Astrocyte of the hippocampus (primary cell): ENCODE data around the gene CALN1.
"Not testable (repeated sequence)": the region's sequence is repeated elsewhere in the genome, so short reads cannot be mapped to it uniquely, and the experiment has no call there.

Experiments used
- DNase-seq: peaks from one replicate; pipeline ENCODE4 v3.0.0; 2011; ENCODE audit warnings: low read depth, low spot score

The CALN1 gene

GRCh38 chr7:72098807-72099580, 313.1 kb downstream of the CALN1 start:
- peak; percentile 8 for DNase-seq

GRCh38 chr7:72097226-72097625, 314.9 kb downstream of the CALN1 start:
- no peak for DNase-seq

- DNase-seq = no peak
Measured at GRCh38 chr7:72092769-72093168, 319.4 kb downstream of the CALN1 start.

GRCh38 chr7:72087926-72088325, 324.2 kb downstream of the CALN1 start:
- DNase-seq = no peak

GRCh38 chr7:72080865-72081510, 331.1 kb downstream of the CALN1 start:
- DNase-seq = no peak

- no peak for DNase-seq
Measured at GRCh38 chr7:72080341-72080766, 331.8 kb downstream of the CALN1 start.

GRCh38 chr7:72078856-72079255, 333.3 kb downstream of the CALN1 start:
- no peak for DNase-seq

GRCh38 chr7:72078301-72078700, 333.8 kb downstream of the CALN1 start:
- DNase-seq = no peak

- DNase-seq = no peak
Measured at GRCh38 chr7:72077786-72078185, 334.4 kb downstream of the CALN1 start.

GRCh38 chr7:72072901-72073300, 339.2 kb downstream of the CALN1 start:
- DNase-seq = no peak

GRCh38 chr7:72069263-72069662, 342.9 kb downstream of the CALN1 start:
- no peak for DNase-seq

- not testable (repeated sequence) for DNase-seq
Measured at GRCh38 chr7:72065764-72066163, 346.4 kb downstream of the CALN1 start.

GRCh38 chr7:72064916-72065315, 347.2 kb downstream of the CALN1 start:
- no peak for DNase-seq

GRCh38 chr7:72063330-72063729, 348.8 kb downstream of the CALN1 start:
- DNase-seq = no peak

- DNase-seq = no peak
Measured at GRCh38 chr7:72062666-72063065, 349.5 kb downstream of the CALN1 start.

GRCh38 chr7:72059925-72060324, 352.2 kb downstream of the CALN1 start:
- DNase-seq = no peak

GRCh38 chr7:72058579-72058978, 353.6 kb downstream of the CALN1 start:
- DNase-seq = no peak

- no peak for DNase-seq
Measured at GRCh38 chr7:72057796-72058195, 354.3 kb downstream of the CALN1 start.

GRCh38 chr7:72057231-72057630, 354.9 kb downstream of the CALN1 start:
- DNase-seq = no peak

GRCh38 chr7:72055426-72055825, 356.7 kb downstream of the CALN1 start:
- DNase-seq = no peak

- DNase-seq = no peak
Measured at GRCh38 chr7:72053292-72053691, 358.8 kb downstream of the CALN1 start.

GRCh38 chr7:72048420-72048819, 363.7 kb downstream of the CALN1 start:
- no peak for DNase-seq

GRCh38 chr7:72042855-72043254, 369.3 kb downstream of the CALN1 start:
- DNase-seq = peak; percentile 5
